Measurements from ENCODE around the gene PPP2R5C. TPM values are rescaled to one million over a fixed set of nuclear protein-coding genes. Genes with fewer than 3 reads are reported as not detected.

PPP2R5C gene
- total and polyA plus RNA-seq, 11 donors = 99.4 to 248 (median 204) TPM

DNA sequence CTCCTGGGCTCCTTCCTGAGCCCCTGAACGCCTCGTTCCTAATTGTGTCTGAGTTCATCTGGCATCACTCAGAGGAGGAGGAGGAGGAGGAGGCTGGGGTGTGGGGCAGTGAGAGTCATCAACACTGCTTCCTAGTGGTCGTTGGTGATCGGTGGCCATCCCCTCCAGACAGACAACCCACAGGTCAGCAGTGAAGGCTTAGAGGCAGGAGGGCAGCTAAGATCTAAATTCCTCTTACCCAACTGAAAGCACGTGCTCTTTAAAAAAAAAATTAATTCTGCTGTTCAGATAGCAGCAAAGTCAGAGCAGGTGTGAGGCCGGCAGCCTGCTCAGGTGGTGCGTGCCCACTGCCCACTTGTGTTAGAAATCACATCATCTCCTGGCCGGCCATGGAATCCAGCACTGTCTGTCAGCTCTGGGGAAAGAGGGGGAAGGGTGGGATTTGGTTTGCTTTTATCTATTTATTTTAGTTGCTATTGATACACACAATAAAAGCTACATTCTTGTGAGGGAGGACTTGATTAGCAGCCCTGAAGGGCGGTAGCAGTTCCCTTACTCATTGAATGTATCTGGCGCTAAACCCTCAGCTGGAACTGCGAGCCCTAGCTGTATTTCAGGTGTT, 46.6 kb downstream of the PPP2R5C start:
- Histone ChIP-seq H3K27ac (peak overlapping the region in 5 of 12 donors; percentile 18 to 99 (median 97)), H3K27me3 (no peaks in the 10 kb centered on the region), H3K4me3 (no peak overlapping the region), H3K36me3 (no peaks in the 10 kb centered on the region), H3K4me1 (peaks cover 4 to 43% (median 29%) of the 10 kb centered on the region in 12 donors), H3K9me3 (no peaks in the 10 kb centered on the region)
- ATAC-seq (peak in 1 of 4 donors; percentile 21), DNase-seq (no peak)
- TF ChIP-seq POLR2A (IDR thresholded peaks at IDR 0.05) (no peak), CTCF (IDR thresholded peaks at IDR 0.05) (no peak)
- 42 to 52% (median 47%) methylated on average over 11 of the region's 11 CpGs for WGBS, 4 donors
- intact Hi-C loops (cut with DNase I) = loop anchor here in 2 of 10 donors (5.0 kb wide), 1 partner anchor 36 kb away; no protein-coding TSS in a partner anchor

DNA sequence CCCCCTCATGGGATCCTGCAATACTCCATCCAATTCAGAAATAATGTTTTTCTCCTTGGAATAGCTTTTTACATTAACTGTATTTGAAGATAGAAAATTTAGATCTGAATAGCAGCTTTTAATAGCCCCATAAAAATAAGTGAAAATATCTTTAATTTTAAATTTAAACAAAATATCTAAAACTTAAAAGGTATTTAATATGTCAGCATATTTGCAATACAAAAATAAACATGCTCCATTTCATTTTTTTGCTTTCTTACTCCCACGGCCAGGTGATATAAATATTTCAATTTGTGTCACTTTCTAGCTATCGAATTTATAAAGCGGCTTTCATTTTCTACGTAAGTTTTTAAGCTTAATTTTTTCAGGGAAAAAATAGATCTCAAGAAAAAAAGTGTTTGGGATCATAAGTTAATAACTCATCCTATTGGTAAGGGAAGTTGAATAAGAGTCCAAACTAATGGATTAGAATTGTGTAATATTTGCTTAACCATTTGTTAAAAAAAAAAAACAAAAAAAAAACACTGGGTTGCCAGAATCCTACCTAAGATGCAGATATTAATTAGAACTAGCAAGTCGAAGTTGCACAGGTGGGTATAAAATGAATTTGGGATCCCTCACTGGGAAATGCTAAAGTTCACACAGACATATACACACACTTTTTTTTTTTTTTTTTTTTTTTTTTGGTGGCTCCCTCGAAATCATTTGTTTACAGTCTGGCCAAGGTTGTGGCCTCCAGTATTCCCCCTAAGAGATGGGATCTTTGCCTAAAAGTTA, 47.6 kb downstream of the PPP2R5C start:
- ATAC-seq (no peak), DNase-seq (no peak)
- WGBS, 4 donors = 50 to 54% (median 53%) methylated on average over 6 of the region's 6 CpGs
- intact Hi-C loops (cut with DNase I) = loop anchor here in 2 of 10 donors (5.0 kb wide), 1 partner anchor 37 kb away; no protein-coding TSS in a partner anchor
- Histone ChIP-seq H3K4me3 (peak overlapping the region; percentile 32 to 84 (median 65)), H3K27me3 (no peaks in the 10 kb centered on the region), H3K9me3 (no peaks in the 10 kb centered on the region), H3K36me3 (no peaks in the 10 kb centered on the region), H3K27ac (peak overlapping the region; percentile 92 to 99 (median 97)), H3K4me1 (peaks cover 7 to 51% (median 38%) of the 10 kb centered on the region in 12 donors)
- TF ChIP-seq POLR2A (IDR thresholded peaks at IDR 0.05) = no peak
- TF ChIP-seq CTCF (IDR thresholded peaks at IDR 0.05) = no peak

DNA sequence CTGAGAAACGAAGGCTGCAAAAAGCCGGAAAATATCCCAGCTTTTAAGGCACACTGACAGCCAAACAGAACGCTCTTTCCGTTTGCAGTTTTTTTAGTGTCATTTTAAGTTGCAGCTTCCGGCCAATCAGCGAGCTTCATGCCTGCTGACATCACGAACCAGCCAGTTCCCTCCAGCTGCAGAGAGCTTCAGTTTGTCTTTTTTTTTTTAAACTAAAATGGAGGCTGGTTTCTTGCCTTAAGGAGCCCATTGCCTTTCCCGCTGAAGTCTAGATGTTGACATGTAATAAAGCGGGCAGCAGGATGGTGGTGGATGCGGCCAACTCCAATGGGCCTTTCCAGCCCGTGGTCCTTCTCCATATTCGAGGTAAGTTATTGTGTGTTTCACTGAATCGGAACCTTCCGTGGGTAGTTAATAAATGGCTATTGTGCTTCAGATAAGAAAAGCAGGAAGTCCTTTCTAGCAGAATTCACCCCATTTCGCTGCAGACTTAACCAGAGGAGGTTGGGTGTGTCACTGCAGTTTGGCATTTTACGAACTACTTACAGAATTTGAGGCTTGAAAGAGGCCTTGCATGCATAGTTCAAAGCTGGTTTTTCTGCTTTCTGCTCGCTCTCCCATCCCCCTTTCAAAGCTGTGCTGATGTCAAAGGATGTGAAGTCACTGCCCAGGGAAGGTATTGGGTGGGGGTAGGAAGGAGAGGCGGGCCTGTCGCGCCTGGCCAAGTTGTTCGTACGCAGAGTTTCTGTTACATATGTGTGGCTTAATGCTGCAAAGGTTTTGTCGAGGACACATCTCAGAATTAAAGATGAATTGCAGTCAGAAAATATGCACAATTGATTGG, 48.4 kb downstream of the PPP2R5C start:
- WGBS, 4 donors = 0 to 1% (median 1%) methylated on average over 23 of the region's 23 CpGs
- H3K4me1 ChIP-seq = peaks cover 7 to 59% (median 46%) of the 10 kb centered on the region in 12 donors

More for the DNA sequence above, 48.4 kb downstream of the PPP2R5C start:
- intact Hi-C loops (cut with DNase I) = loop anchor here in 4 of 10 donors (5.0 kb wide), 3 partner anchors 33 to 67 kb away; no protein-coding TSS in a partner anchor
- Histone ChIP-seq H3K4me3 (peak overlapping the region; percentile 32 to 84 (median 65)), H3K36me3 (peaks cover 0 to 2% (median 0%) of the 10 kb centered on the region in 9 donors), H3K27ac (peak overlapping the region; percentile 92 to 99 (median 97)), H3K9me3 (no peaks in the 10 kb centered on the region), H3K27me3 (no peaks in the 10 kb centered on the region)
- DNase-seq (peak; percentile 84 to 90 (median 90)), ATAC-seq (peak; percentile 92 to 96 (median 94))
- TF ChIP-seq POLR2A (IDR thresholded peaks at IDR 0.05) = peak; percentile 9 to 56
- TF ChIP-seq CTCF (IDR thresholded peaks at IDR 0.05) = no peak
